HG03571 (cell line): ENCODE data around the gene MEMO1.

ENCODE experiments used
- ATAC-seq: cut with Tn5 transposase; IDR thresholded peaks from one replicate; pipeline ENCODE4 v1.9.1; 2021; ENCODE audit not compliant: unreplicated experiment

Gene MEMO1

GRCh38 chr2:31835450-31835849, 175.4 kb downstream of the MEMO1 start:
- ATAC-seq = no peak

- no peak for ATAC-seq
Observed at GRCh38 chr2:31832363-31832762, 178.4 kb downstream of the MEMO1 start.

- ATAC-seq = no peak
Observed at GRCh38 chr2:31831585-31831984, 179.2 kb downstream of the MEMO1 start.

- no peak for ATAC-seq
Observed at GRCh38 chr2:31828891-31829290, 181.9 kb downstream of the MEMO1 start.

GRCh38 chr2:31823558-31823957, 187.2 kb downstream of the MEMO1 start:
- ATAC-seq = no peak

- ATAC-seq = no peak
Observed at GRCh38 chr2:31822587-31822986, 188.2 kb downstream of the MEMO1 start.
